HG02840 (cell line): Measurements from ENCODE around the gene EOLA2.
A peak's percentile ranks its signal among the peaks of the same experiment; 100 is the strongest.
"Not testable (repeated sequence)": the region's sequence is repeated elsewhere in the genome, so short reads cannot be mapped to it uniquely, and the experiment has no call there.

Source experiments
- ATAC-seq: cut with Tn5 transposase; IDR thresholded peaks from one replicate; pipeline ENCODE4 v1.9.1; 2021; ENCODE audit warnings: mild to moderate bottlenecking, moderate library complexity, moderate number of reproducible peaks; ENCODE audit not compliant: unreplicated experiment, low FRiP score

Gene EOLA2

GRCh38 chrX:149938427-149938880 lies at the start of gene EOLA2:
TSS of gene EOLA2 (minus strand) at chrX:149938491. CDS start at chrX:149933874, 4,617 bp downstream.
- peak; percentile 77 for ATAC-seq

GRCh38 chrX:149987613-149988012 lies 49.3 kb upstream of the EOLA2 start:
- peak; percentile 52 for ATAC-seq

DNA sequence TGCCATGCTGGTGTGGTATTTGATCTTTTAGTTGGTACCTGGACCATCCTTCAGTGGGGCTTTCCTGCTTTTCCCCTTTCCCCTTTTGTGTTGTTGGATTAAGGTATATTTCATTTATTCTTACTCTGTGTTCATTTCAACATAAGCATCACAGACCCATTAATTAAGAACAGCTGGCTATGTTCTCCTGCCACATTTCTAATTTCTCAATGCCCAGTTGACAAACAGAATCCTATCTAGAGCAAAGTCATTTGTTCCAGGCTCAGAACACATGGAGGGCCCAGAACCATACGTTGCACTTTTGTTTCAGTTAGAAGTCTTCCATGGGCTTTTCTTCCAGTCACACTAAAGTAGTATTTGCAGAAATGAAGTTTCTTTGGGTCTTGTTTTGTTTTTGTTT lies 46.1 kb upstream of the EOLA2 start:
- ATAC-seq, result no peak

GRCh38 chrX:149982310-149982709 lies 44.0 kb upstream of the EOLA2 start:
- no peak for ATAC-seq

GRCh38 chrX:149979126-149979644 lies 40.9 kb upstream of the EOLA2 start:
- no peak for ATAC-seq

DNA sequence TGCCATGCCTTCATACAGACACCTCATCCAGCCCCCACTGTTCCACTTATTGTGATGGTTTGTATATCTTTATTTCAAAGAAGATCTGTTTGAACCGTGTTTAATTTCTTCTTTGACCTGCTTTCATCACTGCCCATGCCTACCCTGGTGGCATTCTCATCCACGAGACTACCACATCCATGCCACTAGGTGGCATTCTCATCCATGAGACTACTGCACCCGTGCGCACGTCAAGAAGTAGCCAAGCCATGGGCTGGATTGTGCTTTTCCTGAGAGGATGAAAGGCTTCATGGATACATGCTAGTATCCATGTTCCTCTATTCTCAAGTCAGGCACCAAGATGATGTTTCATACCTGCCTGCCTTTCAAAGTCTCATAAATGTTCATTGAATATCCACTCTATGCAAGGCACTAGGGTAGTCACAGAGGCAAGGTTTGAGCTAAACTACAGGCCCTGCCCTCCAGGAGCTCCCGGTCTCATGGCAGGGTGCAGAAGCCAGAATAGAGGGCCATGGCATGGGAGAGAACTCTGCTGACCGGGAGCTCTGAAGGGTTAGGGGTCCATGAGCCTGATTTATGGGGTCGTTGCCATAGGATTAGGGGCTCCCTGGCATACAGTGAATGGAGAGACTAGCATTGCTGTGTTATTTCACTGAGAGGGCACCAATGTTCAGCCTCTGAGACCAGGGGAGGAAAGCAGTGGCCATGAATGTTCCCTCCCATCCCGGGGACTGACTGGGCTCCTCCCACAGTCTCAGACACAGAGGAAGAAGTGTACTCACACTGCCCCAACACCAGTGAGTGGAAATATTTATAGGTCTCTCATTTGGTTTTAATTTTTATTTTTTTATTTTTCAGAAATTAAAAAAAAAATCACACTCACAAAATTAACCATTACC lies 24.8 kb upstream of the EOLA2 start:
- no peak for ATAC-seq

DNA sequence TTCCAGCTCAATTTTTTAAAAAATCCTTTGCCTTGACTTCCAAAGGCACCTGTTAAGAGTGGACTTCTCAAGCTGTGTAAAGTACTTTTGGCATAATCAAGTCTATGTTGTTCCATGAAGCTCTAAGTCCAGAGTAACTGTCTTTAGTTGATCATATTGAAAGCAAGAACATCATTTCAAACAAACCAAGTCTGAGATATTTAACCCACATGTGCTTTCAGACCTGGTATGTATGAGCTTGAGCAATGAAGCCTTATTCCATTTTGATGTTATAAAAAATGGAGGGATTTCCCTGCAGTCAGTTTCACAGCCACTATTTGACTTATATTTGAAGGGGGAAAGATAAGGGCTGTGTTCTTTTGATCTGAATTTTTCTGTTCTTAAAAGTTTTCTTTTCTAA lies 23.7 kb upstream of the EOLA2 start:
- no peak for ATAC-seq

DNA sequence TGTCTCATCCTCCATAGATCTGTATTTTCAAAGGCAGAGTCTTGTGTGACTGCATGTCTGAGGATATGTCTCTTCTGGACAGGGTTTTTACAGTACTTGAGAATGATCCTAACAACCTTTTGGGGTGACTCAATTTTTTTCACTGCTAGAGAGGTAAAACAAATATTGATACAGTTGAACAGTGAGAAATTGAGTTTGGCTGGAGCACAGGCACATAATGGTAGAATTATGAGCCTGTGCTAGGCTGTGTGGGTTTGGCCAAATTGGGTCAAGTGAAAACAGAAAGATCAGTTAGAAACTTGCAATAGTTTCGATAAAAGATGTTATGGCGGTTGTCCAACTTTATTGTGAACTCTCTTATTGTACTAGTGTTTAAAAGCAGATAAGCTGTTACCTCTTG lies 23.3 kb upstream of the EOLA2 start:
- no peak for ATAC-seq

- ATAC-seq, result no peak
Measured at GRCh38 chrX:149950681-149951080, 12.4 kb upstream of the EOLA2 start.

DNA sequence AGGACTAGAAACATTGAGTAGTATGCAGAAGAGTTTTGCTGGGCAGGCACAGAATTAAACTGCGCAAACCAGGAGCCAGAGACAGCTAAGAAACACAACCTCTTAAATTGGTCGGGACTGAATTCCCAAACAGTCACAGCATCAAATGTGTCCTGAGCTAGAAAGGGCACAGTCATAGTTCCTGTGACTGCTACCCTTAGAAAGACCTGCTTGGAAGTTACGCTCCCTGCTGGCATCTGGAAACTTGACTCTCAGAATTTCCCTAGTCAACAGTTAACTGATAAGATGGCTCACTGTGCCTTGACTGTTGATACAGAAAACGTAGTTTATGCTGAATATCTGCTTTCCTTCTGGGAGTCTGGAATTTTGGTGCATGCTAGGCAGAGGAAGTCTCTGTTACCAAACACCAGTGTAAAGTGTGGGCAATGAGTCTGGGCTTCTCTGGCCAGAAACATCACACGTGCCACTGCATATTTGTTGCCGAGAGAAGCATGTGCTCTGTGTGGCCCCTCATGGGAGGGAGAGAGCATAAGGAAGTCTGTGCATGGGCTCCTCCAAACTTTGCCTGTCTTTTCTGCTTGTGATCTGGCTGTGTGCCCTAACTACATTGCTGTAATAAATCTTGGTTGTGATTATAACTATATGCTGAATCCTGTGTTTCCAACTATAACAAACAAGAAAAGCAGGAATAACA lies 11.6 kb upstream of the EOLA2 start:
- no peak for ATAC-seq

DNA sequence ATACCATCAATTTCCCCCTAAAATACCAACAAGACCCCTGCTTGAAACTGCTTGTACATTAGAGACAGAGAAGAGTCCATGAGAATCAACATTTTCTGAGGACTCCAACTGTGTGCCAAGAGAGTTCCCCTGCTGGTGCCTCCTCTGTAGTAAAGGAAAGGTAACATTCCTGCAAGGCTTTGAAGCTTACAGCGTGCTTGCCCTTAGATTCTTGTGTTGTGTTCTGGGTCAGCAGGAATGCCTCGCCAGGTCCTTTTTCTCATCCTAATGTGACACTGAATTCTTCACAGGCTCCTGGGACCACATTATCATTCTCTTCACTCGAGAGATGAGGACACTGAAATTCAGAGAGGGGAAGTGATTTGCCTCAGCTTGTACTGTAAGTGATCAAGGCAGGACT lies 9.7 kb upstream of the EOLA2 start:
- ATAC-seq, result no peak

DNA sequence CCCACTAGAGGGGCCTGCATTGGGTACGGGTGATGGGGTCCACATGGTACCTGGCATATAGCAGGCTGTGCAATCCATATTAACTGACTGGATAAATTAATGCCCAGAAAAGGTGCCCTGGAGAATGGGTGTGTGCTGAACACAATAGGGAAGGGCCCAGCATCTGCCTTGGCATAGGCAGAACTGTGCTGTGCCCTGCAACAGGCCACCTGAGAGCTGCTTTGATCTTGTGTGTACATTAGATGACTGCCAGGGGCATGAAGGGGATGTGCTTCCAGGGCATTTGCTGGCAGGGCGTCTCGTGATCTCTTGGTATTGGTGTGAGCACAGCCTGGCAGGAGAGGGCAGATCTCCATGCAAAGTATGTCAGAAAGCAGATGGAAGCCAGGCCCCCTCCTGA lies 8.6 kb upstream of the EOLA2 start:
- ATAC-seq, result not testable (repeated sequence)

GRCh38 chrX:149945820-149946219 lies 7.5 kb upstream of the EOLA2 start:
- ATAC-seq, result not testable (repeated sequence)

- not testable (repeated sequence) for ATAC-seq
Measured at GRCh38 chrX:149945087-149945670, 6.9 kb upstream of the EOLA2 start.

- not testable (repeated sequence) for ATAC-seq
Measured at GRCh38 chrX:149940674-149941024, 2.4 kb upstream of the EOLA2 start.

DNA sequence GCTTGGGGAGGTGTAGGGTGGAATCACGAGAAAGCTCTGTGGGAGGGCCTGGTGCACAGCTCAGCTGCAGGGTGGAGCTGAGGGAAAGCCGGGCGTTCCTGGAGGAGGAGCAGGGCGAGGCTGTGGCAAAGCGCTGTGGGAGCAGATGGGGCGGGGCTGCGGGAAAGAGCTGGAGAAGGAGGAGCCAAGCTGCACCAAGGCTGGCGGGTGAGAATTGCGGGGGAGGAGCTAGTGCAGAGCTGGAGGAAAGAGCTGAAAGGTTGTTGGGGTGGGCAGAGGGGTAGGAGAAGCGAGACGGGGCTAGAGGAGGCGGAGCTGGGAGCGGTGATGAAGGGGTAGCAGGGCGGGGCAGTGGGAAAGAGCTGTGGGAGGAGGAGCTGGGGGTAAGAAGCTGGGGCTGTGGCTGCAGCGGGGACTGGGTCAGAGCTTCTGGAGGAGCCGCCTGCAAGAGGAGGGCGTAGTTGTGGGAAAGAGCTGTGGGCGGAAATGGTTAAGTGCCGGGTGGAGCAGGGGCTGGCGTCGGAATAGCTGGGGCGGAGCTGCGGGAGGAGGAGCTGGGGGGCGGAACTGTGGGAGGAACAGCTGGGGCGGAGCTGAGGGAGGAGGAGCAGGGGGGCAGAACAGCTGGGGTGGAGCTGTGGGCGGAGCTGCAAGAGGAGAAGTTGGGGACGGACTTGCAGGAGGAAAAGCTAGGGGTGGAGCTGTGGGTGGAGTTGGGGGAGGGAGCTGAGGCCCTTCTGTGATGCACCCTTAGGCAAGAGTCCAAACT lies 1.8 kb upstream of the EOLA2 start:
- peak; percentile 41 for ATAC-seq

DNA sequence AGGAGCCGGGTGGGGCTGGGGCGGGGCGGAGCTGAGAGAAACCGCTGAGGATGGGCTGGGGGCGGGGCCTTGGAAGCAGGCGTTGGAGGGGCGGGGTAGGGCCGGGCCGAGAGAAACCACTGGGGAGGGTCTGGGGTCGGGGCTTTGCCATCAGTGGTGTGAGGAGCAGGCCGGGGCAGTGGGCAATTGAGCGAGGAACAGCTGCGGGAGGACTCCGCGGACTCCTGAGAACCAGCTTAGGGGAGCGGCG lies 1.3 kb upstream of the EOLA2 start:
- ATAC-seq, result peak; percentile 0

- ATAC-seq, result peak; percentile 2
Measured at GRCh38 chrX:149938881-149939654, 777 bp upstream of the EOLA2 start.

DNA sequence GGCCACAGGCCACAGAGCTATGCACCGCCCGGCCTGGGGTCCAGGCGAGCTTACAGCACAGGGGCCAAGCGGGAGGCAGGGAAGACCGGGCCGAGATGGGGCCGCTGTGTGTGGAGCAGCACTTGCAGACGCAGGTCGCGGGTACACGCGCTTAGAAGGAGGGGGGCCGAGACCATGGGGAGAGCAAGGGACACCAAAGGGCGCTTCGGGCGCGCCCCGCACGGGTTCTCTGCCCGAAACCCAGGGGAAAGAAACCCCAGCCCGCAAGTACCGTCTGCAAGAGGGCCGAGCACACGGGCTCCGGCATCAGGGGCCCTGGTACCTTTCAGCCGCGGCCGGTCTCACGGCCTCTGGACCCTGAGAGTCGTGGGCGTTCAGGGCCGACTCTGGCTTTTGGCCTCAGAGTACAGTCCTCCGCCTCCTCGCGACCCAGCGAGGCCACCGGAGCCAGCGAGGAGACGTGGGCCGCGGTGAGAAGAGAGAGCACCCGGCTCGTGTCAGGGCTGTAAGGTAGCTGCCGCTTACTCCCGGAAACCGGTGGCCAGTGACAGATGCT lies 342 bp downstream of the EOLA2 start:
- ATAC-seq, result peak; percentile 3

- ATAC-seq, result not testable (repeated sequence)
Measured at GRCh38 chrX:149937328-149937727, 963 bp downstream of the EOLA2 start.
